SK-N-MC (cell line): ENCODE data around the gene DLST.

ENCODE experiments used
- EZH2 ChIP-seq: fragments of 200-600 bp; sonication (generic); IDR thresholded peaks from one replicate; pipeline ENCODE4 v1.6.1; 2017; ENCODE audit warnings: antibody characterized with exemption
- FOXP2 ChIP-seq: optimal IDR thresholded peaks from 2 replicates; pipeline ENCODE3; 2011; ENCODE audit warnings: mild to moderate bottlenecking, moderate library complexity; ENCODE audit not compliant: insufficient read depth; ENCODE audit errors: extremely low read length, control extremely low read depth
- POLR2AphosphoS5 ChIP-seq: IDR thresholded peaks from 2 replicates; pipeline ENCODE4 v1.6.1; 2012; ENCODE audit warnings: mild to moderate bottlenecking, low read depth, low read length, borderline replicate concordance

GRCh38 chr14:74917646-74918081, 35.9 kb downstream of the DLST start:
- TF ChIP-seq EZH2 (no peak), POLR2AphosphoS5 (no peak), FOXP2 (no peak)
